Karpas-422 (cell line): ENCODE measurements around the gene NOTUM. TPM values are rescaled to one million over a fixed set of nuclear protein-coding genes. Genes with fewer than 3 reads are reported as not detected.
"Not testable (repeated sequence)": the region's sequence is repeated elsewhere in the genome, so short reads cannot be mapped to it uniquely, and the experiment has no call there.

Experiments used
- DNase-seq: peaks from one replicate; pipeline ENCODE4 v3.0.0-alpha.2; 2015
- H2AFZ ChIP-seq: fragments of 200-600 bp; sonication (generic); 2 replicates; pipeline ENCODE4 v1.6.1; 2014; ENCODE audit warnings: antibody characterized with exemption, low read length, mixed read lengths
- H3K27ac ChIP-seq: fragments of 200-600 bp; sonication (generic); 2 replicates; pipeline ENCODE4 v1.5.1; 2014; ENCODE audit warnings: mild to moderate bottlenecking, low read length, moderate library complexity
- H3K27me3 ChIP-seq: fragments of 200-600 bp; sonication (generic); 2 replicates; pipeline ENCODE4 v1.6.1; 2014; ENCODE audit warnings: low read length, mixed read lengths
- H3K36me3 ChIP-seq: fragments of 200-600 bp; sonication (generic); 2 replicates; pipeline ENCODE4 v1.6.1; 2014; ENCODE audit warnings: low read length, mixed read lengths; ENCODE audit not compliant: insufficient read depth
- H3K4me1 ChIP-seq: fragments of 200-600 bp; sonication (generic); 2 replicates; pipeline ENCODE4 v1.6.1; 2014; ENCODE audit warnings: mild to moderate bottlenecking, low read length, mixed read lengths
- H3K4me2 ChIP-seq: fragments of 200-600 bp; sonication (generic); 2 replicates; pipeline ENCODE4 v1.6.1; 2014; ENCODE audit warnings: low read length, low read depth, mild to moderate bottlenecking; ENCODE audit not compliant: poor library complexity, severe bottlenecking
- H3K4me3 ChIP-seq: fragments of 200-600 bp; sonication (generic); 2 replicates; pipeline ENCODE4 v1.5.1; 2014; ENCODE audit warnings: mild to moderate bottlenecking, antibody characterized with exemption, low read length, mixed read lengths
- H3K79me2 ChIP-seq: fragments of 200-600 bp; sonication (generic); 2 replicates; pipeline ENCODE4 v1.6.1; 2014; ENCODE audit warnings: mild to moderate bottlenecking, low read length, mixed read lengths
- H3K9ac ChIP-seq: fragments of 200-600 bp; sonication (generic); 2 replicates; pipeline ENCODE4 v1.6.0; 2014; ENCODE audit warnings: low read length
- H3K9me2 ChIP-seq: fragments of 200-600 bp; sonication (generic), shearing (Covaris generic); replicated peaks from 2 replicates; pipeline ENCODE4 v1.6.0; 2014; ENCODE audit warnings: mild to moderate bottlenecking, low read length, moderate library complexity; ENCODE audit not compliant: insufficient read depth
- H3K9me3 ChIP-seq: fragments of 300-700, 200-600 bp; sonication (generic); 2 replicates; pipeline ENCODE4 v1.6.1; 2014; ENCODE audit warnings: low read length, mixed read lengths
- H4K20me1 ChIP-seq: fragments of 200-600 bp; sonication (generic); 2 replicates; pipeline ENCODE4 v1.6.1; 2014; ENCODE audit warnings: mild to moderate bottlenecking, antibody characterized with exemption, low read length, low read depth; ENCODE audit not compliant: insufficient read depth
- total RNA-seq: library from RNA; depleted of rRNA; stranded (reverse); fragments of >200 nt; shearing (Covaris generic); gene quantifications from 2 replicates; pipeline ENCODE4 v1.2.3, GENCODE V29; 2014; ENCODE audit warnings: low replicate concordance

NOTUM gene
- total RNA-seq, 1 experiment from 2014 or later = not detected

DNA sequence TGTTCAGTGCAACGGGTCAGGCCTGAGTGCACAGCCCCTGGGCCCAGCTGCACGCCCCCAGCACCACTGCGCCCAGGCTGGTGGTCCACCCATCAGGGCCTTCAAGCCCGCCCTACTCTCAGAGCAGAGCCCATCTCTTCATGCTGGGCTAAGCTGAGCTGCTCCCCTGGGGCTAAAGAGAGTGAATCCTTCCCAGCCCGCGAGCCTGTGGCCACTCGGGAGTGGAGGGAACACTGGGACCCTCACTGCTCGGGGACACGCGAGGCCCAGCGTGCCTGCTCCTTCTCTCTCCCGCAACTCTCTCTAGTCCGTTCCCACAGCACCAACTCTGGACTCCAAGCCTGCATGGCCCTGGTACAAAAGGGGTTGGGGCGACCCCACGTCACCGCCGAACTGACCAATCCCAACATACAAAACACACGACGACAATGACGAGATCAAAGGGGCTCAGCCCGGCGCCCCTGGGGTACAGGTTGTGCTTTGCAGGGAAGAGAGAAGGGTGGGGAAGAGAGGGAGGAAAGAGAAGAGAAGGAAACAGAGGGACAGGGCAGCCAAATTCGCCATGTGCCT lies 38.9 kb downstream of the NOTUM start:
- Histone ChIP-seq H3K27ac (no peak overlapping the region), H3K4me3 (no peak overlapping the region), H4K20me1 (peaks cover 23% of the 10 kb centered on the region; the same call in 1 of the 2 replicates), H3K79me2 (peaks cover 55% of the 10 kb centered on the region), H3K9me2 (no peaks in the 10 kb centered on the region), H2AFZ (no peak overlapping the region), H3K4me2 (no peak overlapping the region), H3K36me3 (no peaks in the 10 kb centered on the region), H3K9ac (no peak overlapping the region), H3K4me1 (peaks cover 28% of the 10 kb centered on the region), H3K9me3 (no peaks in the 10 kb centered on the region), H3K27me3 (no peaks in the 10 kb centered on the region)
- no peak for DNase-seq

GRCh38 chr17:81921537-81921862 lies 39.5 kb downstream of the NOTUM start:
- Histone ChIP-seq H3K4me2 (no peak overlapping the region), H3K4me3 (no peak overlapping the region), H2AFZ (no peak overlapping the region), H3K9ac (no peak overlapping the region), H3K9me3 (no peaks in the 10 kb centered on the region), H3K27me3 (no peaks in the 10 kb centered on the region), H3K27ac (no peak overlapping the region), H3K36me3 (no peaks in the 10 kb centered on the region), H4K20me1 (peaks cover 28% of the 10 kb centered on the region; the same call in 1 of the 2 replicates), H3K4me1 (peaks cover 34% of the 10 kb centered on the region), H3K9me2 (no peaks in the 10 kb centered on the region), H3K79me2 (peaks cover 55% of the 10 kb centered on the region)
- no peak for DNase-seq

GRCh38 chr17:81920612-81921536 lies 40.1 kb downstream of the NOTUM start:
- Histone ChIP-seq H3K36me3 (peaks cover 2% of the 10 kb centered on the region; the same call in 1 of the 2 replicates), H3K9me3 (no peaks in the 10 kb centered on the region), H3K9me2 (no peaks in the 10 kb centered on the region), H2AFZ (no peak overlapping the region), H3K9ac (no peak overlapping the region), H3K27ac (no peak overlapping the region), H3K4me3 (no peak overlapping the region), H3K27me3 (no peaks in the 10 kb centered on the region), H4K20me1 (peaks cover 27% of the 10 kb centered on the region; the same call in 1 of the 2 replicates), H3K4me2 (no peak overlapping the region), H3K79me2 (peaks cover 55% of the 10 kb centered on the region), H3K4me1 (peaks cover 28% of the 10 kb centered on the region)
- no peak for DNase-seq

DNA sequence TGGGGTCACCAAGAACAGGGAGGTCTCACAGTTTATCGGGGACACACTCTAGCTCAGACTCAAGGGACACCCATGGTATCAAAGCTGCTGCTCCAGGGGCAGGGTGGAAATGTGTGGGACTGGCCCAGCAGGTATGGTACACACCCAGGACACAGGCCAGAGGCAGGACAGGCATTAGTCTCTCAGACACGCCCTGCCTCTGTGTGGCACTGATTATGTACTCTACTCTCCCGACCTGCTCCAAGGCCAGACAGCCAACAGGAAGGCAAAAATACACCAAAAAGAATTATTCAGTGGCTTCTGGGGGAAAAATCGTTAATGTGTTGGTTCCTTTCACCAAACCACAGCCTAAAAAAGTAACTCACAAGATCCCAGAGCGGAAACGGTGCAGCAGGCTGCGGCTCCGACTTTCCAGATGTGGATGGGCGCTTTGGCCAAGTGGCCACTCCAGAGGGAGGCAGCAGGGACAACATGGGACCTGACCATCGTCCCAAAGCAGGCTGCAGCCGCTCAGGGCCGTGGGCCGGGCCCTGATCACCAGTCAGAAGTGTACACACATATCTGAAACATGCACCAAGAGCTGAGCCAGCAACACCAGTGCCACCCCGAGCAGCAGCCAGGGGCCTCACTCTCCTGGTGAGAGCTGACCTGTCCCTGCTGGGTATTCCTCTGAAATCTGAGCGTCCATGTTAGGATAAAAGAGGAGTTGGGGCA lies 42.0 kb downstream of the NOTUM start:
- Histone ChIP-seq H3K4me1 (peaks cover 12% of the 10 kb centered on the region), H4K20me1 (peaks cover 17% of the 10 kb centered on the region; the same call in 1 of the 2 replicates), H2AFZ (no peak overlapping the region), H3K9me3 (no peaks in the 10 kb centered on the region), H3K4me2 (no peak overlapping the region), H3K4me3 (no peak overlapping the region), H3K27me3 (no peaks in the 10 kb centered on the region), H3K9ac (no peak overlapping the region), H3K27ac (no peak overlapping the region), H3K79me2 (peaks cover 40% of the 10 kb centered on the region), H3K9me2 (no peaks in the 10 kb centered on the region), H3K36me3 (peaks cover 4% of the 10 kb centered on the region; the same call in 1 of the 2 replicates)
- no peak for DNase-seq

GRCh38 chr17:81918333-81918669 lies 42.7 kb downstream of the NOTUM start:
- H3K9ac ChIP-seq, H3K27ac ChIP-seq, H3K9me2 ChIP-seq, H3K9me3 ChIP-seq, H3K27me3 ChIP-seq, DNase-seq, H2AFZ ChIP-seq, H3K4me3 ChIP-seq, H3K36me3 ChIP-seq: not testable (repeated sequence)
- H3K4me1 ChIP-seq = peaks cover 12% of the 10 kb centered on the region
- peak overlapping the region; percentile 55 for H3K4me2 ChIP-seq
- peaks cover 34% of the 10 kb centered on the region for H3K79me2 ChIP-seq
- H4K20me1 ChIP-seq = peaks cover 17% of the 10 kb centered on the region; the same call in 1 of the 2 replicates

- peak within 1 kb of the TSS; percentile 92 for H3K4me2 ChIP-seq
- no peaks in the 10 kb centered on the region for H3K9me3 ChIP-seq
- no peaks in the 10 kb centered on the region for H3K9me2 ChIP-seq
- H3K9ac ChIP-seq = peak within 1 kb of the TSS; percentile 81
- H3K27me3 ChIP-seq = no peaks in the 10 kb centered on the region
- H3K4me1 ChIP-seq = peaks cover 12% of the 10 kb centered on the region
- peaks cover 17% of the 10 kb centered on the region; the same call in 1 of the 2 replicates for H4K20me1 ChIP-seq
- no peak within 1 kb of the TSS for H2AFZ ChIP-seq
- DNase-seq = peak; percentile 94
- no peak within 1 kb of the TSS for H3K27ac ChIP-seq
- peaks cover 9% of the 10 kb centered on the region; the same call in 1 of the 2 replicates for H3K36me3 ChIP-seq
- peak within 1 kb of the TSS; percentile 83 for H3K4me3 ChIP-seq
- H3K79me2 ChIP-seq = peaks cover 33% of the 10 kb centered on the region
Measured at GRCh38 chr17:81917565-81918332, 43.2 kb downstream of the NOTUM start, which contains the start of gene SIRT7. Gene SIRT7, minus strand, starts transcription at chr17:81918176. Its CDS starts 45 bp downstream, at chr17:81918131.

DNA sequence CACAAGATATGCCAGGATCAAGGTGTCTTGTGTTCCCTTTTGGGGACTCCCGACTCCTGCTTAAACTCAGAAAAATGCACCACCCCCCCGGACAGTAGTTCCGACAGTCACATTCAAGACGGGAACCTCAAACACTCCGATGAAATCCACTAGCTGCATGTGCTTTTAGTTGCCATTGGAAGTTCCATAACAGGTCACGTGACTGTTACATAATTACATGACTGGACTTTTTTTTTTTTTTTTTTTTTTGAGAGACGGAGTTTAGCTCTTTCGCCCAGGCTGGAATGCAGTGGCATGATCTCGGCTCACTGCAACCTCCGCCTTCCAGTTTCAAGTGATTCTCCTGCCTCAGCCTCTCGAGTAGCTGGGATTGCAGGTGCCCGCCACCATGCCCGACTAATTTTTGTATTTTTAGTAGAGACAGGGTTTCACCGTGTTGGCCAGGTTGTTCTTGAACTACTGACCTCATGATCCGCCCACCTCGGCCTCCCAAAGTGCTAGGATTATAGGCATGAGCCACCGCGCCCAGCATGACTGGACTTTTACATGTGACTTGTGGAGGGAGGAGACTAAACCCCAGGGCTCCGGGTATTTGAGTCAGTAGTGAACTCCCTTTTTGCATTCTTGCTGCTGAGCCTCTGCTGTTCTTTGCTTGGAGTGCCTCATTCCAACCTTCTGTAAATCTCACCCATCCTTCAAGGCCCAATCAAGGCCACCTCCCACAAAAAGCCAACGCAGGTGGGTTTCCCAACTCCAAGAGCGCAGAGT lies 44.6 kb downstream of the NOTUM start:
- Histone ChIP-seq H3K4me2 (peak overlapping the region; percentile 92), H3K27ac (no peak overlapping the region), H3K36me3 (peaks cover 9% of the 10 kb centered on the region; the same call in 1 of the 2 replicates), H3K9me3 (no peaks in the 10 kb centered on the region), H4K20me1 (peaks cover 17% of the 10 kb centered on the region; the same call in 1 of the 2 replicates), H3K9me2 (no peaks in the 10 kb centered on the region), H3K27me3 (no peaks in the 10 kb centered on the region), H3K9ac (peak overlapping the region; percentile 81), H3K4me1 (peaks cover 14% of the 10 kb centered on the region), H2AFZ (no peak overlapping the region), H3K4me3 (peak overlapping the region; percentile 83), H3K79me2 (peaks cover 27% of the 10 kb centered on the region)
- DNase-seq = no peak
